A673 (cell line): ENCODE results near the gene MS4A2. TPM values are rescaled to one million over a fixed set of nuclear protein-coding genes. Genes with fewer than 3 reads are reported as not detected.

Experiments used
- BruUV-seq: library from RNA; stranded (reverse); fragments of 400-500 nt; replicated peaks from 2 replicates; lab custom pipeline; 2021; lab: Mats Ljungman, UMichigan
- CTCF ChIA-PET: fragments of 300-600 bp; sonication (Branson Sonifier 250); formaldehyde crosslinking; loops from one replicate; lab custom pipeline; 2022; ENCODE audit warnings: antibody characterized with exemption; lab: Charles Lee
- POLR2A ChIA-PET: fragments of 300-600 bp; sonication (Branson Sonifier 250); formaldehyde crosslinking; loops from one replicate; lab custom pipeline; 2022; ENCODE audit warnings: antibody characterized with exemption; ENCODE audit not compliant: low non-redundant PET; lab: Charles Lee
- DNase-seq: peaks from one replicate; pipeline ENCODE4 v3.0.0-alpha.2; 2015; ENCODE audit warnings: low spot score
- H3K27ac ChIP-seq: fragments of 200-600 bp; sonication (generic); 2 replicates; pipeline ENCODE4 v1.5.1; 2016; ENCODE audit warnings: mixed run types, low read depth, mild to moderate bottlenecking, mixed read lengths, antibody characterized with exemption, low read length; ENCODE audit not compliant: poor library complexity, severe bottlenecking
- H3K27me3 ChIP-seq: fragments of 200-600 bp; sonication (generic); replicated peaks from 2 replicates; pipeline ENCODE4 v1.6.1; 2017; ENCODE audit warnings: mixed run types, low read depth, mild to moderate bottlenecking, mixed read lengths, antibody characterized with exemption, low read length; ENCODE audit not compliant: insufficient read depth, poor library complexity
- H3K36me3 ChIP-seq: fragments of 200-600 bp; sonication (generic); 2 replicates; pipeline ENCODE4 v1.6.1; 2016; ENCODE audit warnings: mixed run types, mild to moderate bottlenecking, mixed read lengths, antibody characterized with exemption, low read length; ENCODE audit not compliant: insufficient read depth, poor library complexity, severe bottlenecking
- H3K4me1 ChIP-seq: fragments of 200-600 bp; sonication (generic); 2 replicates; pipeline ENCODE4 v1.6.1; 2017; ENCODE audit warnings: mixed run types, mild to moderate bottlenecking, mixed read lengths, antibody characterized with exemption, low read length; ENCODE audit not compliant: insufficient read depth, poor library complexity, severe bottlenecking
- H3K4me3 ChIP-seq: fragments of 200-600 bp; sonication (generic); 2 replicates; pipeline ENCODE4 v1.5.1; 2016; ENCODE audit warnings: low read depth, mixed run types, mild to moderate bottlenecking, mixed read lengths, low read length; ENCODE audit not compliant: poor library complexity, severe bottlenecking
- H3K9me3 ChIP-seq: fragments of 200-600 bp; sonication (generic); 2 replicates; pipeline ENCODE4 v1.6.1; 2016; ENCODE audit warnings: mixed run types, low read depth, mild to moderate bottlenecking, mixed read lengths, antibody characterized with exemption, low read length; ENCODE audit not compliant: poor library complexity, severe bottlenecking
- EZH2 ChIP-seq: fragments of 200-600 bp; sonication (generic); IDR thresholded peaks from 2 replicates; pipeline ENCODE4 v1.6.1; 2017; ENCODE audit warnings: borderline replicate concordance, low read depth, mild to moderate bottlenecking, mixed read lengths, antibody characterized with exemption, low read length; ENCODE audit not compliant: poor library complexity, severe bottlenecking
- intact Hi-C: fragments of 100-400 bp; cut with micrococcal nuclease; formaldehyde crosslinking; loops from one replicate; pipeline ENCODE4 v1.10.0; 2022; ENCODE audit not compliant: unreplicated experiment
- total RNA-seq: library from RNA; stranded (reverse); gene quantifications from 2 replicates; pipeline ENCODE4 v1.2.3, GENCODE V29; 2021
- TF ChIP-seq, protein P1 (sequence below): fragments of 300-800, 200-600 bp; sonication (generic); conservative IDR thresholded peaks from 2 replicates; pipeline ENCODE4 v1.5.1; 2017; ENCODE audit warnings: low read depth, mild to moderate bottlenecking, antibody characterized with exemption, low read length, moderate library complexity, mixed read lengths

MS4A2 gene
- total RNA-seq, 1 experiment from 2014 or later: not detected

DNA sequence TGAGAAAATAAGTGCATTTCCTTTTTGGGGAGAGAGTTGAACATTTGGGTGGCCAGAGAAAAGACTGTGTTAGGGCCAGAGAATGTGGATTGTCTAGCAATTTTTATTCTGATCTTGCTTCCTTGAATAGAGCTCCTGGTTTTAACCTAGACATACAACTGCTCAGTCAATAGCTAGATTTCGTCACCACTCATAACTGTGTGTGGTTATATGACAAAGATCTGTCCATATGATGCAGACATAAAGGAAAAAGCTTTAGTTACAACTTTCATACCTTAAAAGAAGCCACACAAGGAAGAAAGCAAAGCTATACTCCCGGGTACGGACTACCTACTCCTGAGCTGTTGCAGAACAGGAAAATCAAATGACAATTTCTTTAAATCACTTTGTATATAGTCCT, 57.2 kb downstream of the MS4A2 start:
- CTCF ChIA-PET: no interaction called here
- H3K27me3 ChIP-seq: peaks cover 23% of the 10 kb centered on the region

More for the DNA sequence above, 57.2 kb downstream of the MS4A2 start:
- Histone ChIP-seq H3K9me3 (no peaks in the 10 kb centered on the region), H3K36me3 (no peaks in the 10 kb centered on the region), H3K4me1 (no peaks in the 10 kb centered on the region), H3K4me3 (no peak overlapping the region), H3K27ac (no peak overlapping the region)
- intact Hi-C loops: no loop called here
- BruUV-seq: no TSS peak
- no peak for DNase-seq
- POLR2A ChIA-PET: no interaction called here
- no peak for TF ChIP-seq EZH2
- TF ChIP-seq, protein P1, sequence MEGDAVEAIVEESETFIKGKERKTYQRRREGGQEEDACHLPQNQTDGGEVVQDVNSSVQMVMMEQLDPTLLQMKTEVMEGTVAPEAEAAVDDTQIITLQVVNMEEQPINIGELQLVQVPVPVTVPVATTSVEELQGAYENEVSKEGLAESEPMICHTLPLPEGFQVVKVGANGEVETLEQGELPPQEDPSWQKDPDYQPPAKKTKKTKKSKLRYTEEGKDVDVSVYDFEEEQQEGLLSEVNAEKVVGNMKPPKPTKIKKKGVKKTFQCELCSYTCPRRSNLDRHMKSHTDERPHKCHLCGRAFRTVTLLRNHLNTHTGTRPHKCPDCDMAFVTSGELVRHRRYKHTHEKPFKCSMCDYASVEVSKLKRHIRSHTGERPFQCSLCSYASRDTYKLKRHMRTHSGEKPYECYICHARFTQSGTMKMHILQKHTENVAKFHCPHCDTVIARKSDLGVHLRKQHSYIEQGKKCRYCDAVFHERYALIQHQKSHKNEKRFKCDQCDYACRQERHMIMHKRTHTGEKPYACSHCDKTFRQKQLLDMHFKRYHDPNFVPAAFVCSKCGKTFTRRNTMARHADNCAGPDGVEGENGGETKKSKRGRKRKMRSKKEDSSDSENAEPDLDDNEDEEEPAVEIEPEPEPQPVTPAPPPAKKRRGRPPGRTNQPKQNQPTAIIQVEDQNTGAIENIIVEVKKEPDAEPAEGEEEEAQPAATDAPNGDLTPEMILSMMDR: no peak

Other genes starting within 250 kb of the MS4A2 start
- gene CBLIF, start 243.2 kb upstream of the MS4A2 start, total RNA-seq: not detected in 2 replicates
- not detected in 2 replicates for gene TCN1, start 222.2 kb upstream of the MS4A2 start, total RNA-seq
- not detected in 2 replicates for gene OOSP3, start 209.9 kb upstream of the MS4A2 start, total RNA-seq
- not detected in 2 replicates for gene OOSP1, start 150.2 kb upstream of the MS4A2 start, total RNA-seq
- not detected in 2 replicates for gene OOSP4A, start 124.6 kb upstream of the MS4A2 start, total RNA-seq
- not detected in 2 replicates for gene OOSP4B, start 71.5 kb upstream of the MS4A2 start, total RNA-seq
- not detected in 2 replicates for gene OOSP2, start 48.3 kb upstream of the MS4A2 start, total RNA-seq
- not detected in 2 replicates for gene MS4A3, start 32.0 kb upstream of the MS4A2 start, total RNA-seq
- not detected in 2 replicates for gene MS4A6A, start 94.4 kb downstream of the MS4A2 start, total RNA-seq
- not detected in 2 replicates for gene MS4A4E, start 154.5 kb downstream of the MS4A2 start, total RNA-seq
- not detected in 2 replicates for gene MS4A4A, start 192.0 kb downstream of the MS4A2 start, total RNA-seq
- gene MS4A6E, start 238.6 kb downstream of the MS4A2 start, total RNA-seq: not detected in 2 replicates